Tibial nerve (tissue), 4 donors: Measurements from ENCODE around the gene MED16. TPM values are rescaled to one million over a fixed set of nuclear protein-coding genes. Genes with fewer than 3 reads are reported as not detected.
A peak's percentile ranks its signal among the peaks of the same experiment; 100 is the strongest.

ENCODE experiments used
- DNase-seq, 2 donors: peaks; one replicate each; pipeline ENCODE4 v3.0.0-alpha.2; 2019; ENCODE audit warnings: low spot score in 2 of 2
- H3K27ac ChIP-seq, 4 donors: fragments of 200-600 bp; sonication (generic) in 3 of 4; one replicate each; pipeline ENCODE4 v1.5.1; 2017 to 2019; ENCODE audit warnings: mild to moderate bottlenecking in 1 of 4
- H3K27me3 ChIP-seq, 2 donors: fragments of 200-600 bp; sonication (generic) in 1 of 2; one replicate each; pipeline versions ENCODE4 v1.5.1 to v1.6.0; 2017 to 2019
- H3K36me3 ChIP-seq, 3 donors: fragments of 200-600 bp; sonication (generic); one replicate each; pipeline ENCODE4 v1.5.1; 2018 to 2019
- H3K4me1 ChIP-seq, 4 donors: fragments of 200-600 bp; sonication (generic) in 3 of 4; one replicate each; pipeline ENCODE4 v1.5.1; 2017 to 2019
- H3K4me3 ChIP-seq, 4 donors: fragments of 200-600 bp; sonication (generic) in 3 of 4; one replicate each; pipeline ENCODE4 v1.5.1; 2017 to 2019; ENCODE audit warnings: mild to moderate bottlenecking in 1 of 4, moderate library complexity in 1 of 4
- H3K9me3 ChIP-seq, 4 donors: fragments of 200-600 bp; sonication (generic) in 3 of 4; one replicate each; pipeline ENCODE4 v1.5.1; 2017 to 2019
- CTCF ChIP-seq, 5 experiments: fragments of 200-600 bp in 3 of 5; fragments of 450-650 bp in 2 of 5; sonication (generic) in 3 of 5; IDR thresholded peaks; one replicate each; pipeline ENCODE4 v1.5.1; 2016 to 2019; ENCODE audit warnings: antibody characterized with exemption in 5 of 5, mild to moderate bottlenecking in 3 of 5, moderate library complexity in 2 of 5
- EP300 ChIP-seq, 2 donors: sonication (generic); formaldehyde crosslinking; IDR thresholded peaks; one replicate each; pipeline ENCODE4 v1.6.1; 2017; ENCODE audit warnings: antibody characterized with exemption in 2 of 2, mild to moderate bottlenecking in 1 of 2
- POLR2A ChIP-seq, 2 donors: fragments of 450-650 bp; IDR thresholded peaks; one replicate each; pipeline ENCODE4 v1.6.1; 2017; ENCODE audit warnings: antibody characterized with exemption in 2 of 2, mild to moderate bottlenecking in 2 of 2, moderate library complexity in 2 of 2
- WGBS, 2 donors: methylation state at CpG; one replicate each; pipeline ENCODE4 v1.1.5; 2018; 5-methylcytosine and 5-hydroxymethylcytosine counted together
- total RNA-seq, 4 donors: library from RNA; depleted of rRNA; stranded (reverse); fragments of >200 nt; gene quantifications; one replicate each; pipeline ENCODE4 v1.1.0, GENCODE V29; 2016

The MED16 gene
- total RNA-seq, 4 donors from 2014 or later: 49.6 to 67.5 (median 53.9) TPM

GRCh38 chr19:931860-932647, 39.1 kb upstream of the MED16 start:
- Histone ChIP-seq H3K36me3 (peaks cover 0 to 24% (median 0%) of the 10 kb centered on the region in 3 donors), H3K4me1 (peaks cover 0 to 61% (median 38%) of the 10 kb centered on the region in 4 donors), H3K9me3 (no peaks in the 10 kb centered on the region), H3K27ac (peak overlapping the region in 3 of 4 donors; percentile 50 to 71 (median 66)), H3K27me3 (no peaks in the 10 kb centered on the region), H3K4me3 (no peak overlapping the region)
- TF ChIP-seq CTCF (IDR thresholded peaks at IDR 0.05) (no peak), EP300 (IDR thresholded peaks at IDR 0.05) (no peak), POLR2A (IDR thresholded peaks at IDR 0.05) (no peak)
- DNase-seq: no peak
- WGBS, 2 donors: 66 to 84% methylated on average over 32 of the region's 32 CpGs

GRCh38 chr19:929891-930258, 36.9 kb upstream of the MED16 start:
- Histone ChIP-seq H3K9me3 (no peaks in the 10 kb centered on the region), H3K4me3 (no peak overlapping the region), H3K36me3 (peaks cover 0 to 24% (median 0%) of the 10 kb centered on the region in 3 donors), H3K4me1 (peaks cover 0 to 64% (median 35%) of the 10 kb centered on the region in 4 donors), H3K27me3 (no peaks in the 10 kb centered on the region), H3K27ac (no peak overlapping the region)
- no peak for DNase-seq
- TF ChIP-seq EP300 (IDR thresholded peaks at IDR 0.05) (no peak), CTCF (IDR thresholded peaks at IDR 0.05) (no peak), POLR2A (IDR thresholded peaks at IDR 0.05) (no peak)
- WGBS, 2 donors: 93 to 94% methylated on average over 6 of the region's 6 CpGs

GRCh38 chr19:929203-929890, 36.4 kb upstream of the MED16 start:
- H3K27me3 ChIP-seq: no peaks in the 10 kb centered on the region
- peaks cover 0 to 64% (median 35%) of the 10 kb centered on the region in 4 donors for H3K4me1 ChIP-seq
- 88 to 91% methylated on average over 33 to 40 of the region's 51 CpGs for WGBS, 2 donors
- no peak for DNase-seq
- TF ChIP-seq POLR2A (IDR thresholded peaks at IDR 0.05) (no peak), CTCF (IDR thresholded peaks at IDR 0.05) (no peak), EP300 (IDR thresholded peaks at IDR 0.05) (no peak)
- H3K36me3 ChIP-seq: peaks cover 0 to 24% (median 0%) of the 10 kb centered on the region in 3 donors
- no peak overlapping the region for H3K27ac ChIP-seq
- H3K4me3 ChIP-seq: no peak overlapping the region
- no peaks in the 10 kb centered on the region for H3K9me3 ChIP-seq

GRCh38 chr19:928471-929202, 35.6 kb upstream of the MED16 start:
- Histone ChIP-seq H3K4me3 (no peak overlapping the region), H3K36me3 (peaks cover 0 to 24% (median 0%) of the 10 kb centered on the region in 3 donors), H3K27me3 (no peaks in the 10 kb centered on the region), H3K9me3 (no peaks in the 10 kb centered on the region), H3K4me1 (peaks cover 0 to 64% (median 29%) of the 10 kb centered on the region in 4 donors), H3K27ac (peak overlapping the region in 2 of 4 donors; percentile 92)
- no peak for DNase-seq
- TF ChIP-seq EP300 (IDR thresholded peaks at IDR 0.05): no peak
- TF ChIP-seq CTCF (IDR thresholded peaks at IDR 0.05): no peak
- no peak for TF ChIP-seq POLR2A (IDR thresholded peaks at IDR 0.05)
- WGBS, 2 donors: 83 to 84% methylated on average over 14 to 17 of the region's 18 CpGs
